ENCODE results near the gene TEP1. TPM values are rescaled to one million over a fixed set of nuclear protein-coding genes. Genes with fewer than 3 reads are reported as not detected.
A peak's percentile ranks its signal among the peaks of the same experiment; 100 is the strongest.

The TEP1 gene
- total and polyA plus RNA-seq, 2 of the 8 experiments (the other 6 are each of a cell fraction or from before 2014, with no cell fraction given): 6.9 to 10.7 TPM

DNA sequence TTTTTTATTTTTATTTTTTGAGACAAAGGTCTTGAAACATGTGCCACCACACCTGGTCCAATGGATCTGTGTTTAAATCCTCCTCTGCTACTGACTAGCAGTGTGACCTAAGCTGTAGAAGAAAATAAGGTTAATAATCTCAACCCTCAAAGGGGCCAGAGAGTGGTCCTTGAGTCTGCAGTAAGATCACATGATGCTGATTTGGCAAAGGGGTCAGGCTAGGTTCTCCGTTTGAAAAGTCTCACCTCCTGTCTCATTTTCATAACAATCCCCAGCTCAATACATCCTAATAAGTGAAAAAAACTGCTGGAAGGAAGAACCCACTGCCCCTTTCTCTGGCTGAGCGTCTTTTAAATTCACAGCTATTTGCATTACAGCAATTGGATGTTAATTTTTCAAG lies 8.0 kb upstream of the TEP1 start:
- peak overlapping the region; percentile 9 for H4K5ac ChIP-seq (ENCODE audit: insufficient read length, low read depth, low read length)
- no peaks in the 10 kb centered on the region for H4K20me1 ChIP-seq (replicated peaks in 1 of 2; ENCODE audit: control insufficient read depth in 1 of 2, insufficient read depth in 2 of 2, low read length in 2 of 2)
- H3K36me3 ChIP-seq (ENCODE audit: control insufficient read depth in 2 of 4, insufficient read depth in 4 of 4, low read length in 3 of 4): no peaks in the 10 kb centered on the region
- H3K4me3 ChIP-seq (ENCODE audit: extremely low read depth in 1 of 4, insufficient read depth in 2 of 4, low read depth in 3 of 4, low read length in 4 of 4): peak overlapping the region in 1 of 4 experiments; percentile 10; a peak in 1 of 8 replicates
- H3K18ac ChIP-seq (ENCODE audit: extremely low read depth, low read length): no peak overlapping the region
- no peaks in the 10 kb centered on the region for H3K27me3 ChIP-seq (replicated peaks in 1 of 4; ENCODE audit: control insufficient read depth in 3 of 4, extremely low read depth in 1 of 4, insufficient read depth in 3 of 4, low read length in 3 of 4)
- H3K56ac ChIP-seq (replicated peaks; ENCODE audit: insufficient read length, low read depth, low read length): no peak overlapping the region
- H3K4me1 ChIP-seq (replicated peaks in 1 of 4; ENCODE audit: control insufficient read depth in 3 of 4, insufficient read depth in 4 of 4, low read length in 3 of 4): peaks cover 0 to 5% (median 2%) of the 10 kb centered on the region in 4 experiments; a peak in 3 of 7 replicates
- peak overlapping the region; percentile 22 to 48; a peak in 3 of 4 replicates for H3K4me2 ChIP-seq (ENCODE audit: insufficient read depth in 1 of 2, low read depth in 2 of 2, low read length in 2 of 2)
- no peaks in the 10 kb centered on the region for H3K79me2 ChIP-seq (ENCODE audit: control insufficient read depth in 1 of 2, insufficient read depth in 2 of 2, low read length in 2 of 2)
- H2BK12ac ChIP-seq (ENCODE audit: low read depth, low read length): no peak overlapping the region
- ChIA-PET POLR2A (ENCODE audit: partially characterized antibody) (interaction anchor here (0.7 to 2.6 kb wide), 6 partner anchors 11 to 78 kb away, joined by 3 to 12 read pairs (median 4); partner anchors contain the start of genes APEX1, OSGEP, PARP2 and PIP4P1), CTCF (ENCODE audit: partially characterized antibody) (interaction anchor here (0.8 to 1.0 kb wide), 4 partner anchors 13 to 236 kb away, joined by 3 read pairs; no protein-coding TSS in a partner anchor)
- no peak overlapping the region for H3K27ac ChIP-seq (ENCODE audit: low read depth, low read length)
- 7% methylated on average over 2 of the region's 2 CpGs; no CpG with 5 or more reads in 1 of the 2 experiments for WGBS, 2 experiments (ENCODE audit: extremely low coverage in 1 of 2, insufficient coverage in 1 of 2, insufficient read length in 1 of 2, insufficient replicate concordance in 2 of 2, low coverage in 1 of 2, low lambda C conversion rate in 2 of 2, missing lambda C conversion rate in 1 of 2)
- H2AK5ac ChIP-seq (ENCODE audit: low read depth, low read length): no peak overlapping the region
- no peak overlapping the region for H4K8ac ChIP-seq (ENCODE audit: extremely low read depth, insufficient read depth, low read length)
- no peak overlapping the region for H2BK120ac ChIP-seq (replicated peaks; ENCODE audit: low read depth, low read length)
- DNase-seq (ENCODE audit: low read depth in 1 of 2, low spot score in 2 of 2): no peak
- no peak overlapping the region for H2BK5ac ChIP-seq (ENCODE audit: low read depth, low read length)
- H3K9ac ChIP-seq (replicated peaks in 1 of 4; ENCODE audit: extremely low read depth in 1 of 4, low read depth in 3 of 4, low read length in 3 of 4): no peak overlapping the region
- no peak overlapping the region for H2AFZ ChIP-seq (ENCODE audit: low read length)
- no peak overlapping the region for H3K23ac ChIP-seq (ENCODE audit: insufficient read length)
- H4K91ac ChIP-seq (replicated peaks; ENCODE audit: insufficient read length, low read length): no peak overlapping the region
- FAIRE-seq: no peak
- no peak overlapping the region; the same call in 1 of the 2 replicates for H2BK20ac ChIP-seq (ENCODE audit: low read length)
- peaks cover 2% of the 10 kb centered on the region; the same call in 1 of the 2 replicates for H3K23me2 ChIP-seq (ENCODE audit: low read depth, low read length)
- H3K79me1 ChIP-seq (ENCODE audit: low read depth, low read length): no peaks in the 10 kb centered on the region
- H3K9me3 ChIP-seq (ENCODE audit: insufficient read depth in 2 of 2, low read depth in 1 of 2, low read length in 1 of 2): no peaks in the 10 kb centered on the region
- no peak overlapping the region for H2BK15ac ChIP-seq (ENCODE audit: low read length)
- no peak overlapping the region for H3K14ac ChIP-seq (ENCODE audit: insufficient read length)
- H3K4ac ChIP-seq (replicated peaks; ENCODE audit: insufficient read length, low read depth, low read length): peak overlapping the region; percentile 6
- TF ChIP-seq, protein P1, sequence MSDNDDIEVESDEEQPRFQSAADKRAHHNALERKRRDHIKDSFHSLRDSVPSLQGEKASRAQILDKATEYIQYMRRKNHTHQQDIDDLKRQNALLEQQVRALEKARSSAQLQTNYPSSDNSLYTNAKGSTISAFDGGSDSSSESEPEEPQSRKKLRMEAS (IDR thresholded peaks at IDR 0.05): no peak
